Measurements from ENCODE around the gene IL11.

The IL11 gene

DNA sequence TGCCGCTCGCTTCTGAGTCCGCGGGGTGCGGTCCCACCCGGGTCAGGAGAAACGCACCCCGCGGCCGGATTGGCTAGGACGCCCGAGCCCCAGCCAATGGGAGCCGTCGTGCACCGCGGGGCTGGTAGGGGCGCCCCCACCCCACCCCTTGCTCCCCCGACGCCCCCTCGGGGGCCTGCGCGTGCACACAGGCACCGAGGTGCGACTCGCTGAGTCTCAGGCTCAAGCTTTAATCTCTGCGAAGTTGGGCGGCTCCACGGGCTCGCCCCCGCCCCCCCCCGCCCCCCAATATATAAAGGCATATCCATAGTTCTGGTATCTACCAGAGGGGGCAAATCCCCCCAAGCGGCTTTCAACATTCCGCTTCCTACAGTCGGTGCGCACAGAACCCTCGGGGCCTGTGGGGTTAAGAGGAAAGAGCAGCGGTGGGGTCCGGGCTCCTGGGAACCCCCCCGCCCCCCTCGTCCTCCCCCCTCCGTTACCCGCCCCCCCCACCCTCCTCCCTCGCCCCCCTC lies 15.5 kb downstream of the IL11 start, which contains the start of gene COX6B2:
Gene COX6B2, minus strand, starts transcription at position 22 of the 515 bp plus-strand sequence. CDS start 198 bp downstream, outside the sequence.
- H3K4me3 ChIP-seq (ENCODE audit: control insufficient read depth, low read depth, low read length), result peak within 1 kb of the TSS; percentile 31
- DNase-seq (ENCODE audit: low read depth), result no peak
- TF ChIP-seq, protein P1, sequence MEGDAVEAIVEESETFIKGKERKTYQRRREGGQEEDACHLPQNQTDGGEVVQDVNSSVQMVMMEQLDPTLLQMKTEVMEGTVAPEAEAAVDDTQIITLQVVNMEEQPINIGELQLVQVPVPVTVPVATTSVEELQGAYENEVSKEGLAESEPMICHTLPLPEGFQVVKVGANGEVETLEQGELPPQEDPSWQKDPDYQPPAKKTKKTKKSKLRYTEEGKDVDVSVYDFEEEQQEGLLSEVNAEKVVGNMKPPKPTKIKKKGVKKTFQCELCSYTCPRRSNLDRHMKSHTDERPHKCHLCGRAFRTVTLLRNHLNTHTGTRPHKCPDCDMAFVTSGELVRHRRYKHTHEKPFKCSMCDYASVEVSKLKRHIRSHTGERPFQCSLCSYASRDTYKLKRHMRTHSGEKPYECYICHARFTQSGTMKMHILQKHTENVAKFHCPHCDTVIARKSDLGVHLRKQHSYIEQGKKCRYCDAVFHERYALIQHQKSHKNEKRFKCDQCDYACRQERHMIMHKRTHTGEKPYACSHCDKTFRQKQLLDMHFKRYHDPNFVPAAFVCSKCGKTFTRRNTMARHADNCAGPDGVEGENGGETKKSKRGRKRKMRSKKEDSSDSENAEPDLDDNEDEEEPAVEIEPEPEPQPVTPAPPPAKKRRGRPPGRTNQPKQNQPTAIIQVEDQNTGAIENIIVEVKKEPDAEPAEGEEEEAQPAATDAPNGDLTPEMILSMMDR (conservative IDR thresholded peaks at IDR 0.05; ENCODE audit: control insufficient read depth, insufficient read depth, low read depth, low read length), result no peak

DNA sequence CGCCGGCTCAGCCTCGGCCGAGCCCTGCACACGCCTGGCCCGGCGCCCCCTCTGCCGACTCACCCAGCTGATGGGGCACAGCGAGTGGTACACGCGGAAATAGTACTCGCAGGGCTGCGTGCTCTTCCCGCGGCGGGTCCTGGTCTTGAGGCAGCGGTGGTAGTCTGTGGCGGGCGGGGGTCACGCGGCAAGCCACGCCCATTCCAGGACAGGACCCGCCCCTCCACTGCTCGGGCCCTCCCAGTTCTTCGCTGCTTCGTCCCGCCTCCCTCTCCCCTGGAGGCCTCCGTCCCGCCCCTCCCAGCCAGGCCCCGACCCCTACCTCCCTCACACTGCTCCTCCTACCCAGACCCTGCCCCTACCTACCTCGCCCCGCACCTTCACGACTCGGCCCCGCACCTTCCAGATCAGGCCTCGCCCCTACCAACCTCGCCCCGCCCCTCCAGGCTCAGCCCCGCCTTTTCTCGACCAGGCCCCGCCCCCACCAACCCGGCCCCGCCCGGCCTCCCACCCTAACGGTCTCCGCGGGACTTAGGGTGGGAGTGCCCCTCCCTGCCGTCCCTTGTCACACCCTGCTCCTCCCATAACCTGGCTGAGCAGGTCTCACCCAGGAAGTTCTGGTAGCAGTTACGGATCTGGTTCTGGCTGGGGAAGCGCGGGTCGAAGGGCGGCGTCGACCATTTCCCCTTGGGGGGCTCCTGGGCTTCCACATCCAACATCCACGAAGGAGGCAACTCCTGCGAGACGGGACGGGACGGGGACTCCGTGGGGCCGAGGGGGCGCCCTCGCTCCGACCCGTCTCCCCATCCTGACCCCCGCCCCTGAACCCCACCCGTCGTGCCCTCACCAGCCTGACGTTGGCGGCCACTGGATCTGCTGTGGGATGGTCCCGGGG lies 16.2 kb downstream of the IL11 start:
- DNase-seq (ENCODE audit: low read depth), result peak; percentile 21
- TF ChIP-seq, protein P1 (conservative IDR thresholded peaks at IDR 0.05; ENCODE audit: control insufficient read depth, insufficient read depth, low read depth, low read length), result no peak
- H3K4me3 ChIP-seq (ENCODE audit: control insufficient read depth, low read depth, low read length), result peak overlapping the region; percentile 31

DNA sequence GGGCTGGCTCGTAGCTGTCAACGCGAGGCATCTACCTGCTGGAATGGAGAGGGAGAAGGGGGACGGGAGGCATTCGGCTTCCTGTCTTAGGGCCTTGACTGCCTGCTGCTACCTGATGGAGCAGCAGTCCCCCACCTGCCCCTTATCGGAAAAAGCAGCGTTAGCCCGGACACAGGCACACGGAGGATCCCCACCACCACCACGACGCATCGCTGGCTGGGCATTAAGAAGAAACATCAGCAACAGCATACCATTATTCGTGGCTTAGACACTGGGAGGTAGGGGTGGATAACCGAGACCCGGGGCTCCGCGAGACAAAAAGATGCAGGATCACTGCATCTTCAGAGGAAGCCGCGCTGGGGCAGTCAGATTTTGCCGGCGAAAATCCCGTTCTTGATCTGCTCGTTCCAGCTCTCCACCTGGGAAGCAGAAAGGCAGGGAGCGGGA lies 16.9 kb downstream of the IL11 start:
- peak overlapping the region; percentile 31 for H3K4me3 ChIP-seq (ENCODE audit: control insufficient read depth, low read depth, low read length)
- TF ChIP-seq, protein P1 (conservative IDR thresholded peaks at IDR 0.05; ENCODE audit: control insufficient read depth, insufficient read depth, low read depth, low read length), result no peak
- no peak for DNase-seq (ENCODE audit: low read depth)

DNA sequence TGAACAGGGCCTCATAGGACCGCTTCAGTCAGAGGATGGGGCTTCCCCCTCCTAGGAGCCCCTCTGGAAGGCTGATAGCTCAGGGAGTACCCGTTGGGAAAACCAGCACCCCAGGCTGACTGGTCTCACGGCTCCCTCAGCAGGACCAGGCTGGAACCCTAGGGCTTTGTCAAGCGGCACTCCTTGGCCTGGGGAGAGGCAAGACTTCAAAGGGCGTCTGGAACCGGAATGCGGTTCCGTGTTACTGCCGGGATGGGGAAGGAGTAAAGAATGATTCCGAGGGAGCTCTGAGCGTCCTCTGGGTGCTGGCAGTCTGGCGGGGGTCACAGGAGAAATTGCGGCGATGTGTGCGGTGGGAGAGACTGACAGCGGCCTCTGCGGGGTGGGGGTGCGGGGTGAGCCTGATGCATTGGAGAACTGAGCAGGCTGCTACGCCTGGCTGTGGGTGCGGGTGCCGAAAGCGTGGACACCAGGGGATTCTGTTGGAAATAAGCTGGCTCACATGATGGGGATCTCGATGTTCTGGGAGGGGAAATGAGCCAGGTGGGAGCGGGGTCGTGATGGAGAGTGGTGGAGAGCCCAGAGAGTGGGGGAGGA lies 17.6 kb downstream of the IL11 start:
- TF ChIP-seq, protein P1 (conservative IDR thresholded peaks at IDR 0.05; ENCODE audit: control insufficient read depth, insufficient read depth, low read depth, low read length), result no peak
- no peak overlapping the region for H3K4me3 ChIP-seq (ENCODE audit: control insufficient read depth, low read depth, low read length)

GRCh38 chr19:55352040-55352439 lies 18.2 kb downstream of the IL11 start:
- TF ChIP-seq, protein P1 (conservative IDR thresholded peaks at IDR 0.05; ENCODE audit: control insufficient read depth, insufficient read depth, low read depth, low read length), result no peak
- no peak overlapping the region for H3K4me3 ChIP-seq (ENCODE audit: control insufficient read depth, low read depth, low read length)
- no peak for DNase-seq (ENCODE audit: low read depth)

More for the DNA sequence above, 17.6 kb downstream of the IL11 start:
- no peak for DNase-seq (ENCODE audit: low read depth)

DNA sequence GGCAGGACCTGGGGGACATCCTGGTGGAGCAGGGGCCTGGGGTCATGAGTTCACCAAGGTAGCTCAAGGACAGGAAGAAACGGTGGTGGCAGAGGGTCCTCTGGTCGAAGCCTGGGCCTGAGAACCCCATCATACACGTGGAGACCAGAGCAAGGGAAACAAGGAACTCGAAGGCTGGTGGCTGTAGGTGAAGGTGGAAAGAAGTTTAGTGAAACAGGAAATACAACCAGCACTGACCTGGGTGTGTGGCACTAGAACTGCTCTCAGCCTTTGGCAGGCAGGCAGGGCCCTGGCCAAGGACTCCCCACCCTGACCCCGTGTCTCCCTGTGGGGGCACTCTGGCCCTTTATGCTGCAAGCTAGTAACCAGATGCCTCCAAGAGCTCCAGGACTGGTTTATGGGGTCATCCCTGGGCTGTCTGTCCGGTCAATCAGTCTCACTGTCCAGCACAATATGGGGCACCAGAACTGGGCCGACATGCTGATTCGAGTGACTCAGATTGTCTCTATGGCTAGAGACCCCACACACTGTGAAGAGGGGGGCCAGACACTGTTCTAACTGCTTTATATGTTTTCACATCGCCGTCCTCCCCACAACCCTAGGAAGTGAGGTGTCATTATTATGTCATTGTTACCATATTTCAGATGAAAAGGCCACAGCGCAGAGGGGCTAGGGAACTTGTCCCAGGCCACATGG lies 19.5 kb downstream of the IL11 start:
- H3K4me3 ChIP-seq (ENCODE audit: control insufficient read depth, low read depth, low read length), result no peak overlapping the region
- TF ChIP-seq, protein P1 (conservative IDR thresholded peaks at IDR 0.05; ENCODE audit: control insufficient read depth, insufficient read depth, low read depth, low read length), result no peak
- DNase-seq (ENCODE audit: low read depth), result no peak
